ACHN (cell line): Measurements from ENCODE around the gene GIPC1.
"Not testable (repeated sequence)": the region's sequence is repeated elsewhere in the genome, so short reads cannot be mapped to it uniquely, and the experiment has no call there.

Source experiments
- DNase-seq: peaks from one replicate; pipeline ENCODE4 v3.0.0-alpha.2; 2015
- in situ Hi-C: cut with HindIII; loops from 2 replicates; pipeline ENCODE4 v1.10.0; 2017; ENCODE audit warnings: low sequenced_read_pairs, low pct_ligation_motif_present, low pct_unique_long_range_greater_than_20kb

The GIPC1 gene

GRCh38 chr19:14475251-14476073 lies 20.5 kb downstream of the GIPC1 start, which contains the start of gene PTGER1:
TSS of gene PTGER1 (minus strand) at chr19:14475354. CDS start at chr19:14474320, 1,034 bp downstream.
- peak; percentile 41 for DNase-seq
- in situ Hi-C loops: no loop called here

- no peak for DNase-seq
- in situ Hi-C loops: no loop called here
Measured at GRCh38 chr19:14474827-14475226, 21.1 kb downstream of the GIPC1 start.

GRCh38 chr19:14473978-14474578 lies 21.8 kb downstream of the GIPC1 start:
- in situ Hi-C loops: no loop called here
- DNase-seq: no peak

GRCh38 chr19:14473073-14473977 lies 22.6 kb downstream of the GIPC1 start:
- in situ Hi-C loops: no loop called here
- DNase-seq: no peak

- in situ Hi-C loops: no loop called here
- DNase-seq: peak; percentile 48
Measured at GRCh38 chr19:14472202-14472938, 23.6 kb downstream of the GIPC1 start.

- no peak for DNase-seq
Measured at GRCh38 chr19:14471436-14472187, 24.3 kb downstream of the GIPC1 start.

GRCh38 chr19:14470031-14470876 lies 25.7 kb downstream of the GIPC1 start:
- in situ Hi-C loops: no loop called here
- no peak for DNase-seq

More at GRCh38 chr19:14471436-14472187, 24.3 kb downstream of the GIPC1 start:
- in situ Hi-C loops: no loop called here

GRCh38 chr19:14467816-14468215 lies 28.1 kb downstream of the GIPC1 start:
- in situ Hi-C loops: no loop called here
- no peak for DNase-seq

- DNase-seq: no peak
- in situ Hi-C loops: no loop called here
Measured at GRCh38 chr19:14467391-14467790, 28.5 kb downstream of the GIPC1 start.

- in situ Hi-C loops: no loop called here
- no peak for DNase-seq
Measured at GRCh38 chr19:14463747-14464146, 32.2 kb downstream of the GIPC1 start.

- in situ Hi-C loops, DNase-seq: not testable (repeated sequence)
Measured at GRCh38 chr19:14462401-14462800, 33.5 kb downstream of the GIPC1 start.

GRCh38 chr19:14460935-14461334 lies 35.0 kb downstream of the GIPC1 start:
- no peak for DNase-seq

GRCh38 chr19:14459703-14460102 lies 36.2 kb downstream of the GIPC1 start:
- in situ Hi-C loops: no loop called here
- no peak for DNase-seq

More at GRCh38 chr19:14460935-14461334, 35.0 kb downstream of the GIPC1 start:
- in situ Hi-C loops: no loop called here

- DNase-seq, in situ Hi-C loops: not testable (repeated sequence)
Measured at GRCh38 chr19:14452303-14452702, 43.6 kb downstream of the GIPC1 start.

GRCh38 chr19:14450876-14451275 lies 45.1 kb downstream of the GIPC1 start:
- no peak for DNase-seq
- in situ Hi-C loops: no loop called here

GRCh38 chr19:14450168-14450874 lies 45.6 kb downstream of the GIPC1 start:
- peak; percentile 56 for DNase-seq
- in situ Hi-C loops: no loop called here
